Activated CD4-positive, alpha-beta T cell treated with anti-CD3 and anti-CD28 coated beads for 48 hours (primary cell): ENCODE results near the gene GOLPH3L.
"Not testable (repeated sequence)": the region's sequence is repeated elsewhere in the genome, so short reads cannot be mapped to it uniquely, and the experiment has no call there.

ENCODE experiments used
- DNase-seq: peaks from one replicate; pipeline ENCODE4 v3.0.0-alpha.2; 2020

Gene GOLPH3L

GRCh38 chr1:150613061-150613920 lies 83.7 kb downstream of the GOLPH3L start:
- DNase-seq: peak; percentile 69

- DNase-seq: no peak
Measured at GRCh38 chr1:150612014-150612345, 85.0 kb downstream of the GOLPH3L start.

- DNase-seq: no peak
Measured at GRCh38 chr1:150610576-150610975, 86.4 kb downstream of the GOLPH3L start.

- no peak for DNase-seq
Measured at GRCh38 chr1:150609732-150610131, 87.2 kb downstream of the GOLPH3L start.

GRCh38 chr1:150606463-150607142 lies 90.4 kb downstream of the GOLPH3L start:
- DNase-seq: no peak

- not testable (repeated sequence) for DNase-seq
Measured at GRCh38 chr1:150605451-150605731, 91.6 kb downstream of the GOLPH3L start.

GRCh38 chr1:150604226-150604588 lies 92.7 kb downstream of the GOLPH3L start:
- DNase-seq: no peak

- DNase-seq: no peak
Measured at GRCh38 chr1:150603711-150604110, 93.2 kb downstream of the GOLPH3L start.

- DNase-seq: not testable (repeated sequence)
Measured at GRCh38 chr1:150602372-150602771, 94.6 kb downstream of the GOLPH3L start.

- DNase-seq: no peak
Measured at GRCh38 chr1:150601540-150601939, 95.4 kb downstream of the GOLPH3L start.

GRCh38 chr1:150598346-150598745 lies 98.6 kb downstream of the GOLPH3L start:
- not testable (repeated sequence) for DNase-seq

GRCh38 chr1:150596976-150597375 lies 100.0 kb downstream of the GOLPH3L start:
- no peak for DNase-seq
